Neuronal stem cell (in vitro differentiated cells): Measurements from ENCODE around the gene SUV39H2.

ENCODE experiments used
- DNase-seq: peaks from one replicate; pipeline ENCODE4 v3.0.0-alpha.2; 2013; ENCODE audit warnings: low spot score
- H2AFZ ChIP-seq: one replicate; pipeline ENCODE4 v1.6.1; 2013; ENCODE audit warnings: mild to moderate bottlenecking, low read length, inconsistent platforms
- H2AK5ac ChIP-seq: 2 replicates; pipeline ENCODE4 v1.6.1; 2013; ENCODE audit warnings: low read depth, mild to moderate bottlenecking, inconsistent platforms, low read length, moderate library complexity, mixed read lengths
- H2BK120ac ChIP-seq: 2 replicates; pipeline ENCODE4 v1.6.1; 2013; ENCODE audit warnings: low read depth, mild to moderate bottlenecking, inconsistent platforms, low read length, moderate library complexity, mixed read lengths
- H2BK12ac ChIP-seq: one replicate; pipeline ENCODE4 v1.6.1; 2013; ENCODE audit warnings: low read length, inconsistent platforms
- H2BK15ac ChIP-seq: 2 replicates; pipeline ENCODE4 v1.6.1; 2013; ENCODE audit warnings: mild to moderate bottlenecking, low read length, inconsistent platforms, mixed read lengths
- H2BK5ac ChIP-seq: one replicate; pipeline ENCODE4 v1.6.1; 2013; ENCODE audit warnings: inconsistent platforms, mild to moderate bottlenecking, low read length, moderate library complexity
- H3K14ac ChIP-seq: one replicate; pipeline ENCODE4 v1.6.1; 2013; ENCODE audit warnings: low read length, inconsistent platforms
- H3K18ac ChIP-seq: 2 replicates; pipeline ENCODE4 v1.6.1; 2013; ENCODE audit warnings: low read length, inconsistent platforms
- H3K23ac ChIP-seq: 2 replicates; pipeline ENCODE4 v1.6.1; 2013; ENCODE audit warnings: low read depth, mild to moderate bottlenecking, mixed read lengths, low read length, inconsistent platforms; ENCODE audit not compliant: poor library complexity
- H3K27ac ChIP-seq: replicated peaks from 3 replicates; pipeline ENCODE4 v1.5.1; 2013; ENCODE audit warnings: low read length, inconsistent platforms
- H3K27me3 ChIP-seq, 3 experiments: 2 replicates each; pipeline ENCODE4 v1.6.1; 2013; ENCODE audit warnings: low read length in 3 of 3, mild to moderate bottlenecking in 2 of 3, inconsistent platforms in 1 of 3, low read depth in 1 of 3, mixed read lengths in 1 of 3, moderate library complexity in 1 of 3; ENCODE audit not compliant: control insufficient read depth in 3 of 3, insufficient read depth in 3 of 3
- H3K36me3 ChIP-seq, 2 donors: replicated peaks in 1 of 2; 2 replicates each; pipeline ENCODE4 v1.6.1; 2013; ENCODE audit warnings: low read length in 2 of 2; ENCODE audit not compliant: control insufficient read depth in 2 of 2, insufficient read depth in 2 of 2
- H3K4ac ChIP-seq: 2 replicates; pipeline ENCODE4 v1.6.1; 2013; ENCODE audit warnings: inconsistent platforms, mild to moderate bottlenecking, low read length, moderate library complexity
- H3K4me1 ChIP-seq, 2 donors: 1 replicate in 1 of 2; 2 replicates in 1 of 2; pipeline ENCODE4 v1.6.1; 2013; ENCODE audit warnings: low read length in 2 of 2, low read depth in 1 of 2; ENCODE audit not compliant: control insufficient read depth in 2 of 2, insufficient read depth in 1 of 2
- H3K4me2 ChIP-seq: one replicate; pipeline ENCODE4 v1.6.1; 2013; ENCODE audit warnings: mild to moderate bottlenecking, low read length, inconsistent platforms; ENCODE audit not compliant: insufficient read depth, poor library complexity, severe bottlenecking
- H3K4me3 ChIP-seq, 2 donors: 2 replicates each; pipeline ENCODE4 v1.5.1; 2013; ENCODE audit warnings: low read length in 2 of 2, mild to moderate bottlenecking in 2 of 2, inconsistent platforms in 1 of 2, moderate library complexity in 1 of 2
- H3K79me1 ChIP-seq: one replicate; pipeline ENCODE4 v1.6.1; 2013; ENCODE audit warnings: low read depth, mild to moderate bottlenecking, inconsistent platforms, low read length, moderate library complexity
- H3K9ac ChIP-seq: one replicate; pipeline ENCODE4 v1.6.1; 2013; ENCODE audit warnings: mild to moderate bottlenecking, low read depth, low read length, inconsistent platforms; ENCODE audit not compliant: poor library complexity
- H3K9me3 ChIP-seq, 2 donors: replicated peaks in 1 of 2; 2 replicates each; pipeline versions ENCODE3 to v1.6.1; 2013; ENCODE audit warnings: low read length in 2 of 2, mild to moderate bottlenecking in 2 of 2, inconsistent platforms in 1 of 2, low read depth in 1 of 2, mixed read lengths in 1 of 2, moderate library complexity in 1 of 2; ENCODE audit not compliant: control insufficient read depth in 2 of 2, insufficient read depth in 1 of 2
- H4K8ac ChIP-seq: one replicate; pipeline ENCODE4 v1.6.1; 2013; ENCODE audit warnings: low read depth, mild to moderate bottlenecking, inconsistent platforms, low read length, moderate library complexity
- H4K91ac ChIP-seq: one replicate; pipeline ENCODE4 v1.6.1; 2013; ENCODE audit warnings: low read length, low read depth, mild to moderate bottlenecking, inconsistent platforms; ENCODE audit not compliant: poor library complexity
- WGBS, 2 donors: extraction: QIAGEN DNeasy Blood & Tissue Kit; methylation state at CpG; one replicate each; pipeline ENCODE4 v1.1.7; 2013; ENCODE audit warnings: missing lambda C conversion rate in 2 of 2, mixed read lengths in 1 of 2; ENCODE audit not compliant: insufficient read length in 2 of 2, insufficient replicate concordance in 1 of 2; ENCODE audit errors: extremely low coverage in 2 of 2; 5-methylcytosine and 5-hydroxymethylcytosine counted together

SUV39H2 gene

DNA sequence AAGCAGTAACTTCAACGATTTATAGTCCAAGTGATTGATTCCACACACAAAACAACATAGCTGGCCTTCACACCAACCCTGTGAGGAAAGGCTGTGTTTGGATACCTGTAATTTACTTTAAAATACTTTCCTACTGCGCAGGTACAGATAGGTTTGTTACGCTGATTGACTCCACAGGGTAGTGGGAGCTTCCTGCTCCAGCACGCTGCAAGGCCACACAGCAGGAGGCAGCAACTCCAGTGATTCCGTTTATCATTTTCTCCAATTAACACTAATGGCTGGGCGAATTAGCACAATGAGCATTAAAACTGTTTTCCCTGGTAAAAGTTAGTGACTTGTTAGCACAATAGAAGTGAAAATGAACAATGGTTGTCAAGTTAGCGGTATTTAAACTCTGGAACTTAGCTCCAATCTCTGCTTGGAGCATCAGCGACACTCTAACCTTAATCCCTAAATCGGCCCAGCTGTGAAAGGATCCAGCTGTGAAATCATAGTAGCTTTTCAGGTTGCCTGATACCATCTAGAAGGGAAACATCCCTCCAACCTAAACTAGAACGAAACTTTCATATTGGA is 74.3 kb downstream of the SUV39H2 start:
- no peak overlapping the region for H2AK5ac ChIP-seq
- no peaks in the 10 kb centered on the region for H3K79me1 ChIP-seq
- H3K14ac ChIP-seq = no peak overlapping the region
- H2BK5ac ChIP-seq = no peak overlapping the region
- H3K27me3 ChIP-seq = no peaks in the 10 kb centered on the region
- no peak overlapping the region for H2BK15ac ChIP-seq
- H3K23ac ChIP-seq = no peak overlapping the region
- no peak overlapping the region for H3K9ac ChIP-seq
- H3K18ac ChIP-seq = no peak overlapping the region
- peaks cover 0 to 24% of the 10 kb centered on the region in 2 donors for H3K36me3 ChIP-seq
- H3K9me3 ChIP-seq = no peaks in the 10 kb centered on the region
- peak; percentile 30 for DNase-seq
- no CpG with 5 or more reads among the region's 10 CpGs for WGBS, 2 donors
- no peak overlapping the region for H4K91ac ChIP-seq
- peak overlapping the region; percentile 82 to 84 for H3K4me3 ChIP-seq
- peak overlapping the region; percentile 95 for H2AFZ ChIP-seq
- peaks cover 2 to 3% of the 10 kb centered on the region in 2 donors for H3K4me1 ChIP-seq
- no peak overlapping the region for H2BK120ac ChIP-seq
- H3K4me2 ChIP-seq = peak overlapping the region; percentile 83
- no peak overlapping the region for H4K8ac ChIP-seq
- H2BK12ac ChIP-seq = no peak overlapping the region
- H3K27ac ChIP-seq = no peak overlapping the region
- no peak overlapping the region for H3K4ac ChIP-seq

DNA sequence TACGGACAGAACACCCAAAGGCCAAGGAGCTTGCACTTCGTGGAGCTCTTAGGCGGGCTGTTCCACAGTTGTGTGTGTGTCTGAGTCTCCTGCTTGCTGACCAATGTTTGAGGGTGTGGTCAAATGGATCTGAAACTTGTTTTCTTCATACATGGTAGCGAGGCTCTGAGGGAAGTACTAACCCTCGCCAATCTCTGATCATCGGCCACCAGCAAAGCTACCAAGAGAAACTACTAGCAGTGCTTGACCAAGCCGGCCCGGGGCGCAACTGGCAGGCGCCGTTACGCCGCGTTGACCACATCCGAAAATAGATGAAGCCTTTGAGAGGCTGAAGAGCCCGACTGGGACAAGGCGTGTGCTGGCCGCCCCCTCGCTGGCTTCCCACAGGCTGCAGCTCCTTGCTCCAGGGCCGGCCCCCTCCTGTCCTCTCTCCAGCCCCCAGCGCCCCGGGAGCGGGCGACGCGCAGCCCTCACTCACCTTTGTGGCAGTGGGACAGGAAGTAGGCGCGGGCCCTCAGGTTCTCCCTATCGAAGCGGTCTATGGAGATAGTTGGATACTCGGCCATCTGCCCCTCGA is 74.8 kb downstream of the SUV39H2 start:
- H2BK120ac ChIP-seq = no peak overlapping the region
- H2BK12ac ChIP-seq = no peak overlapping the region
- no CpG with 5 or more reads among the region's 32 CpGs for WGBS, 2 donors
- H3K36me3 ChIP-seq = peaks cover 0 to 18% of the 10 kb centered on the region in 2 donors
- H3K27ac ChIP-seq = no peak overlapping the region
- H3K4ac ChIP-seq = no peak overlapping the region
- no peaks in the 10 kb centered on the region for H3K79me1 ChIP-seq
- H3K27me3 ChIP-seq = no peaks in the 10 kb centered on the region
- H4K91ac ChIP-seq = no peak overlapping the region
- H2AFZ ChIP-seq = peak overlapping the region; percentile 95
- H3K18ac ChIP-seq = peak overlapping the region; percentile 60
- no peak overlapping the region for H3K14ac ChIP-seq
- no peak overlapping the region for H4K8ac ChIP-seq
- H3K4me2 ChIP-seq = peak overlapping the region; percentile 83
- no peak overlapping the region for H3K23ac ChIP-seq
- DNase-seq = no peak
- no peak overlapping the region for H2AK5ac ChIP-seq
- H3K9me3 ChIP-seq = no peaks in the 10 kb centered on the region
- no peak overlapping the region for H2BK5ac ChIP-seq
- peak overlapping the region; percentile 82 to 84 for H3K4me3 ChIP-seq
- H2BK15ac ChIP-seq = no peak overlapping the region
- peaks cover 2 to 3% of the 10 kb centered on the region in 2 donors for H3K4me1 ChIP-seq
- H3K9ac ChIP-seq = peak overlapping the region; percentile 78
